HCT116 (cell line): ENCODE results near the gene NEK11.

Experiments
- CEBPB ChIP-seq: IDR thresholded peaks from 2 replicates; pipeline ENCODE4 v1.6.1; 2012; ENCODE audit warnings: low read depth
- POLR2A ChIP-seq: IDR thresholded peaks from 2 replicates; pipeline ENCODE4 v1.7.0; 2011; ENCODE audit warnings: borderline replicate concordance; ENCODE audit not compliant: insufficient read depth, insufficient read length; ENCODE audit errors: extremely low read depth
- TF ChIP-seq, protein P1 (sequence below), 3 experiments: fragments of 200-600 bp in 1 of 3; sonication (generic) in 1 of 3; IDR thresholded peaks in 2 of 3; conservative IDR thresholded peaks in 1 of 3; 2 replicates each; pipeline ENCODE4 v1.5.1; 2012 to 2017; ENCODE audit warnings: low read depth in 2 of 3, low read length in 2 of 3, antibody characterized with exemption in 1 of 3, borderline replicate concordance in 1 of 3, control low read depth in 1 of 3, mild to moderate bottlenecking in 1 of 3, mixed read lengths in 1 of 3, mixed run types in 1 of 3, moderate library complexity in 1 of 3; ENCODE audit not compliant: insufficient read depth in 1 of 3

DNA sequence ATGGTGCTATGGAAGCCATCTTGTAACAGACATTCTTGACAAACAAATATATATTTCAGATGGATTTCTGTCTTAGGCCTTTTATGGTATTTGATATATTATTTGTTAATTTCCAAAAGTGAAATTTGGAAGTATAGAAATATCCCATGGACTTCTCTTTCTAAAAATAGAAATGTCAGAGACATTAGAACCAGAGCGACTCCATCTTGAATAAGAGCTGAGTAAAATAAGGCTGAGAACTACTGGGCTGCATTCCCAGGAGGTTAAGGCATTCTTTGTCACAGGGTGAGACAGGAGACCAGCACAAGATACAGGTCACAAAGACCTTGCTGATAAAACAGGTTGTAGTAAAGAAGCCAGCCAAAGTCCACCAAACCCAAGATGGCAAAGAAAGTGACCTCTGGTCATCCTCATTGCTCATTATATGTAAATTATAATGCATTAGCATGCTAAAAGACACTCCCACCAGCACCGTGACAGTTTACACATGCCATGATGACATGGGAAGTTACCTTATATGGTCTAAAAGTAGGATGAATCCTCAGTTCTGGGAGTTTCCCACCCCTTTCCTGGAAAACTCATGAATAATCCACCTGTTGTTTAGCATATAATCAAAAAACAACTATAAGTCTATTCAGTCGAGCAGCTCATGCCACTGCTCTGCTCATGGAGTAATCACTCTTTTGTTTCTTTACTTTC, 146.0 kb downstream of the NEK11 start:
- TF ChIP-seq, protein P1, sequence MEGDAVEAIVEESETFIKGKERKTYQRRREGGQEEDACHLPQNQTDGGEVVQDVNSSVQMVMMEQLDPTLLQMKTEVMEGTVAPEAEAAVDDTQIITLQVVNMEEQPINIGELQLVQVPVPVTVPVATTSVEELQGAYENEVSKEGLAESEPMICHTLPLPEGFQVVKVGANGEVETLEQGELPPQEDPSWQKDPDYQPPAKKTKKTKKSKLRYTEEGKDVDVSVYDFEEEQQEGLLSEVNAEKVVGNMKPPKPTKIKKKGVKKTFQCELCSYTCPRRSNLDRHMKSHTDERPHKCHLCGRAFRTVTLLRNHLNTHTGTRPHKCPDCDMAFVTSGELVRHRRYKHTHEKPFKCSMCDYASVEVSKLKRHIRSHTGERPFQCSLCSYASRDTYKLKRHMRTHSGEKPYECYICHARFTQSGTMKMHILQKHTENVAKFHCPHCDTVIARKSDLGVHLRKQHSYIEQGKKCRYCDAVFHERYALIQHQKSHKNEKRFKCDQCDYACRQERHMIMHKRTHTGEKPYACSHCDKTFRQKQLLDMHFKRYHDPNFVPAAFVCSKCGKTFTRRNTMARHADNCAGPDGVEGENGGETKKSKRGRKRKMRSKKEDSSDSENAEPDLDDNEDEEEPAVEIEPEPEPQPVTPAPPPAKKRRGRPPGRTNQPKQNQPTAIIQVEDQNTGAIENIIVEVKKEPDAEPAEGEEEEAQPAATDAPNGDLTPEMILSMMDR (IDR thresholded peaks at IDR 0.05 in 2 of 3, conservative IDR thresholded peaks at IDR 0.05 in 1 of 3; ENCODE audit: borderline replicate concordance in 1 of 3, insufficient read depth in 1 of 3, low read depth in 2 of 3, low read length in 2 of 3) = no peak
- TF ChIP-seq CEBPB (no peak), POLR2A (no peak)
